Daoy (cell line): Measurements from ENCODE around the gene FASTKD3. TPM values are rescaled to one million over a fixed set of nuclear protein-coding genes. Genes with fewer than 3 reads are reported as not detected.
"Not testable (repeated sequence)": the region's sequence is repeated elsewhere in the genome, so short reads cannot be mapped to it uniquely, and the experiment has no call there.

Experiments used
- DNase-seq: peaks from one replicate; pipeline ENCODE4 v3.0.0-alpha.2; 2015; ENCODE audit warnings: low read depth
- total RNA-seq: library from RNA; depleted of rRNA; stranded (reverse); fragments of >200 nt; shearing (Covaris generic); gene quantifications from 2 replicates; pipeline ENCODE4 v1.2.3, GENCODE V29; 2014; rRNA removed

Gene FASTKD3
- total RNA-seq, result 14.6 and 15.5 TPM in 2 replicates

- peak; percentile 96 for DNase-seq
Observed at GRCh38 chr5:7868773-7869473, at the start of gene FASTKD3, which contains the start of gene MTRR. Gene FASTKD3 (minus strand): TSS chr5:7869031. CDS start chr5:7868083, 948 bp downstream. Gene MTRR (plus strand): TSS chr5:7869148. CDS start chr5:7870795, 1,647 bp downstream.

DNA sequence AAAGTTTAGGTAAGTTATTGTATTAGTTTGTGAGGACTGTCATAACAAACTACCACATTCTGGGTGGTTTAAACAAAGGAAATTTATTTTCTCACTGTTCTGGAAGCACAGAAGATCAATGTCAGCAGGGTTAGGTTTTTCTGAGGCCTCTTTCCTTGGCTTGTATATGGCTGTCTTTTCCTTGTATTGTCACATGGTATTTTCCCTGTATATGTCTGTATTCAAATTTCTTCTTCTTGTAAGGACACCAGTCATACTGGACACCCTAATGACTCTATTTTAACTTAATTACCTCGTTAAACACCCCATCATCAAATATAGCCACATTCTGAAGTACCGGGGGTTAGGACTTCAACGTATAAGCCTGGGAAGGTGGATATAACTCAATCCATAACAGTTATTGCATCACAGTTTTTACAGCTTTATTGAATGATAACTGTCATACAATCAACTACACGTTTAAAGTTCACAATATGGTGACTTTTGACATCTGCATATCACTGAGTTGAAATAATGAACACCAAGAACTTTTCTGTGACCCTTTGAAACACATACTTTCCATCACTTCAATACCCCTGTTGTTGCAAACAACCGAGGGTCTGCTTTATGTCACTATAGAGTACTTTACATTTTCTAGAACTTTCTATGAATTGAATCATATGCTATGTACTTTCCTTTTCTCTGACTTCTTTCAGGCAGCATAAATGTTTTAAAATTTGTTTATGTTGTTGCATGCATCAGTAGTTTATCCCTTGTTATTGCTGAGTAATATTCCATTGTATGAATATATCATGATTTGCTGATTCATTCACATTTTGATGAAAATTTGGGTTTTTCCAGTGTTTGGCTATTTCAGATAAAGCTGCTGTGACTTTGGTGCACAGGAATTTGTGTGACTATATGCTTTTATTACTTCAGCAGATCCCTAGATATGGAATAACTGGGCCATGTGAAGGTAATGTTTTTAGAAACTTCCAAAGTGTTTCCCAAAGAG lies 48.6 kb upstream of the FASTKD3 start:
- DNase-seq, result no peak

DNA sequence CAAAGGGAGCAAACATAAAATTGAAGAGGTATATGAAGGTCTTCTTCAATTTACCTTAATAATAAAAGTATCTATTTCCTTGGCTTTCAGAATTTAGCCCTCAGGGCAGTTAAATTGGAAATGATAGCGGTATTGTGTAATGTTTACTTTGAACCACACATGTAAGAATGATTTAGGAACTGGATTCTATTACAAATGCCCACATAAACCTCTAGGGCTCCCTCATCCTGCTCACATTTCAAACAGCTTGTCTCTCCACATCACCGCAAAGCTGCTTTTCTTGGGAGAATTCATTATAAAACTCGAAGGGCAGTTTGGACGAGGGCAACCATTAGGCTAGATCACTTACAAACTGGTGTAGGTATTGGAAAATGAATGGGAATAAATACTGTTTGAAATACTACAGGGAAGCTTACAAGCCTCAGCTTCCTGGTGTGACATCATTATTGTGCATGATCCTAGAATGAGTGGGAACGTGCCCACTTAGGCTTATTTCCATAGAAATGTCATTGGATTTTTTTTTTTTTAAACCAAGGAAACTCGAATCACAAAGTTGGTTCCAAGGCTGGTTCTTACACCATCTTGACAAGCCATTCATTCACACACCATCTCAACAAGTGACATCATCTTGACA lies 47.5 kb upstream of the FASTKD3 start:
- DNase-seq, result peak; percentile 30

DNA sequence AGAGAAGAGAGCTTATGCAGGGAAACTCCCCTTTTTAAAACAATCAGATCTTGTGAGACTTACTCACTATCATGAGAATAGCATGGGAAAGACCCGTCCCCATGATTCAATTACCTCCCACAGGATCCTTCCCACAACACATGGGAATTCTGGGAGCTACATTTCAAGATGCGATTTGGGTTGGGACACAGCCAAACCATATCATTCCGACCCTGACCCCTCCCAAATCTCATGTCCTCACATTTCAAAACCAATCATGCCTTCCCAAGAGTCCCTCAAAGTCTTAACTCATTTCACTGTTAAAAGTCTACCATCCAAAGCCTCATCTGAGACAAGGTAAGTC lies 42.6 kb upstream of the FASTKD3 start:
- not testable (repeated sequence) for DNase-seq

- DNase-seq, result no peak
Observed at GRCh38 chr5:7910738-7911428, 42.1 kb upstream of the FASTKD3 start.

GRCh38 chr5:7908317-7908716 lies 39.5 kb upstream of the FASTKD3 start:
- no peak for DNase-seq

DNA sequence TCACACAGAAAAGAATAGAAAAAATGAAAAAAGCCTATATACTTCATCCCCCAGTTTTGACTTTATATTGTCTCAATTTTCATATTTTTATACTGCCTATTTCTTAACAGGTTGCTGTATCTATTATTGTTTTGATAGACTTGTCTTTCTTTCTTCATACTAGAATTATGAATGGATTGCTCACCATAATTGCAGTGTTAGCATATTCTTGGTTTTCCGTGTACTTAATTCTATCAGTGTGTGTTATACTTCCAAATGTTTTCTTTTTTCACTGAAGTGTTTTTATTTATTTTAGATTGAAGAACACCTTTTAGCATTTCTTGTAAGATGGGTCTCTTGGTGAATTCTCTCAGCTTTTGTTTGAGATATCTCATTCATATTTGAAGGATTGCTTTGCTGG lies 38.8 kb upstream of the FASTKD3 start:
- DNase-seq, result no peak

GRCh38 chr5:7904170-7904569 lies 35.3 kb upstream of the FASTKD3 start:
- DNase-seq, result peak; percentile 31

GRCh38 chr5:7902666-7903625 lies 34.1 kb upstream of the FASTKD3 start:
- DNase-seq, result no peak

DNA sequence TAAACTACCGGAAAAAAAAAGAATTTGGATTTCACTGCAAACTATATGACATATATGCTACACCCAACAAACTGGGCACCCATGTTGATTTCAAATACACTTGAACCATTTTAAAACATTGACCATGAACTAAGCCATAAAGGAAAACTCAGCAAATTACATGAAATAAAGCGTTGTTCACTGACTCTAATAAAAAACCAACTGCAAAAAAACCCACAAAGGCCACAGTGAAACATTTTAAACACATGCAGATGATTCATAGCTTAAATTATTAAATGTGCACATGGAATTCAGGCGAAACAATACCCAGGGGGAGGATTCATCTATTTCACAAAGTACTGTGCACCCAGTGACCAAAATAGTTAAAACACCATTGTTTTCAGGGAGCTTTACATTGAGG lies 33.4 kb upstream of the FASTKD3 start:
- no peak for DNase-seq

GRCh38 chr5:7897014-7897600 lies 28.3 kb upstream of the FASTKD3 start:
- DNase-seq, result peak; percentile 60

- DNase-seq, result no peak
Observed at GRCh38 chr5:7894860-7895259, 26.0 kb upstream of the FASTKD3 start.

GRCh38 chr5:7894439-7894838 lies 25.6 kb upstream of the FASTKD3 start:
- DNase-seq, result no peak

DNA sequence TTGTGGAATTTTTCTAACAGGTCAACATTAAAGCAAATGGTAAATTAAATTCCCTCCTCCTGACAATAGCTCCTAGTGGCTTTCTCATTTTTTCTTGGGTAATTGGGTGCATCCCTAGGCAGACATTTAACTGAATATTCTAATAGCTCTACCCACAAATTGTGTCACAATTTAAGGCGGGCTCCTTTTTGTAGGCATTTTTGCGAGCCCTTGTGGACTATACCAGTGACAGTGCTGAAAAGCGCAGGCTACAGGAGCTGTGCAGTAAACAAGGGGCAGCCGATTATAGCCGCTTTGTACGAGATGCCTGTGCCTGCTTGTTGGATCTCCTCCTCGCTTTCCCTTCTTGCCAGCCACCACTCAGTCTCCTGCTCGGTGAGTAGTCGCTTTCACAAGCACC lies 20.1 kb upstream of the FASTKD3 start:
- DNase-seq, result no peak

- no peak for DNase-seq
Observed at GRCh38 chr5:7886849-7887475, 18.1 kb upstream of the FASTKD3 start.

- DNase-seq, result no peak
Observed at GRCh38 chr5:7884491-7885267, 15.8 kb upstream of the FASTKD3 start.

DNA sequence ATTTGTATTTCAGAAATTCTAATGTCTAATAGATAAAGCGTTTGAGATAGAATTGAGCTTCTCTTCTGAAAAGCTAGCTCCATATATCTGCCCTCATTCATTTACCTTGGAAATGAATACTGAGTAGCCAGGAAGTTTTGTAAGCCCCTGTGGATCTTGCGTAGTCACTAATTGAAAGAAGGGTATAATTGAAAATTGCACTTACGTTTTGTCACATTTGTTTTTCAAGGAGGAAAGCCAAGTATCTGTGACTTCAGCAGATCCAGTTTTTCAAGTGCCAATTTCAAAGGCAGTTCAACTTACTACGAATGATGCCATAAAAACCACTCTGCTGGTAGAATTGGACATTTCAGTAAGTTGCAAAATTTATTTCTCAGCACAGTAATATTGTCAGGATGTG lies 14.1 kb upstream of the FASTKD3 start:
- DNase-seq, result no peak

DNA sequence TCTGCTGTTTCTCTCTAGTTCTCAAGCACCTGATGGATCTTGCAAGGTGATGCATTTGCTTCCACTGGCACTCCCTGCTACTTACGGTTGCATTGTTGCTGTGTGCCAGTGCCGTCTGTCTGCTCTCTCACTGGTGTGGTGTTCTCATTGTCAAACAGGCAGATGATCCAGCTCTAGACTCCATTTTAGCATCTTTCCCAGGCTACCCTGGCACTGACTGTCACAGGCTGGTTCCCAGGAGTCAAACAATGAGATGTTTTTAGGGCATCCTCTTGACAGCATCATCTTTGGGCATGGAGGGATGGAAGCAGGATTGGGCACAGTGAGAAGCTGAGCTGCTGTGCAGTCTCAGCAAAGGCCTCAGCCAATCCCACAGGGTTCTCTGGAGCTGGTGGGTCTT lies 13.0 kb upstream of the FASTKD3 start:
- no peak for DNase-seq

DNA sequence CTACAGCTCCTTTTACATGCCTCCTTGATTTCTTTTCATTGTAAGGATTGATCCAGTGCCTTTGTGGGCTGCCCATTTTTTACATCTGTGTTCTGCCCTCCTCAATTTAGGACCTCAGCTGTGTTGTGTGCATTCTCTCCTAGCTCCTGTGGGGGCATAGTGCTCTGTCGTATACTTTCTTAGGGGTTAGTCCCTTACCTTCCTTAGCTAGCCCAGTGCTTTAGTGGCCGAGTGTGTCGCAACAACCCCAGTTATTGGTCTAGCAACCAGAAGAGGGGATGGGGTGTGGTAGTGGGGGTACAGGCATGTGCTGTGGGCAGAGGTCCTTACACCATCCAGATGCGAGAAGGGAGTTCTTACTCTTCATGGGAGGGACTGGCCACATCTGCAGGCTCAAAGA lies 12.3 kb upstream of the FASTKD3 start:
- DNase-seq, result no peak
